ENCODE measurements around the gene CDCA7L.
"Not testable (repeated sequence)": the region's sequence is repeated elsewhere in the genome, so short reads cannot be mapped to it uniquely, and the experiment has no call there.

CDCA7L gene

GRCh38 chr7:21942955-21943354, 2.7 kb downstream of the CDCA7L start:
- DNase-seq: no peak

GRCh38 chr7:21941611-21942141, 4.0 kb downstream of the CDCA7L start:
- peak in 1 of 2 donors; percentile 14 for DNase-seq

GRCh38 chr7:21939858-21940372, 5.8 kb downstream of the CDCA7L start:
- DNase-seq: no peak

- DNase-seq: peak in 1 of 2 donors; percentile 16
Measured at GRCh38 chr7:21939136-21939857, 6.4 kb downstream of the CDCA7L start.

DNA sequence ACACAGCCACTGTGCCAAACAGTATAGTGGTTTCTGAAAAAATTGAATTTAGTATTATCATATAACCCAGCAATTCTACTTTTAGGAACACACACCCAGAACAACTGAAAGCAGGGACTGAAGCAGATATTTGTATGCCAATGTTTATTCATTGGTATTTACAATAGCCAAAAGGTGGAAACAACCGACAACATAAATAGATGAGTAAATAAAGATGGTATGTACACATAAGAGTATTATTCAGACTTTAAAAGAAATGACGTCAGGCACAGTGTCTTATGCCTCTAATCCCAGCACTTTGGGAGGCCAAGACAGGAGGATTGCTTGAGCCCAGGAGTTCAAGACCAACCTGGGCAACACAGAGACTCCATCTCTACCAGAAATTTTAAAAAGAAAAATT, 7.2 kb downstream of the CDCA7L start:
- DNase-seq: no peak

DNA sequence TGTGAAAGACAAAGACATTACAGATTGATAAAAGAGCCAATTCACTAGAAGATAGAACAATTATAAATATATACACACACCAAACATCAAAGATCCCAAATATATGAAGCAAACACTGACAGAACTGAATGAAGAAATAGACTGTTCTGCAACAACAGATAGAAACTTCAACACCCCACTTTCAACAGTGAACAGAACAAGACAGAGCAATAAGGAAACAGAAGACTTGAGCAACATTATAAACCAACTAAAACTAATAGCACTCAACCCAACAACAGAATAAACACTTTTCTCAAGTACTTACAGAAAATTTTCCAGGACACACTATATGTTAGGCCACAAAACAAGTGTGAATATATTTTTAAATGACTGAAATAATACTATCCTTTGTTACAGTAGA, 10.9 kb downstream of the CDCA7L start:
- peak; percentile 46 to 64 for DNase-seq

DNA sequence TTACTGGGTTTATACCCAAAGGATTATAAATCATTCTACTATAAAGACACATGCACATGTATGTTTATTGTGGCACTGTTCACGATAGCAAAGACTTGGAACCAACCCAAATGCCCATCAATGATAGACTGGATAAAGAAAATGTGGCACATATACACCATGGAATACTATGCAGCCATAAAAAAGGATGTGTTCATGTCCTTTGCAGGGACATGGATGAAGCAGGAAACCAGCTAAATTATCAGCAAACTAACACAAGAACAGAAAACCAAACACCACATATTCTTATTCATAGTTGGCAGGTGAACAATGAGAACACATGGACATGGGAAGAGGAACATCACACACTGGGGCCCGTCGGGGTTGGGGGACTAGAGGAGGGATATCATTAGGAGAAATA, 12.4 kb downstream of the CDCA7L start:
- DNase-seq: not testable (repeated sequence)

DNA sequence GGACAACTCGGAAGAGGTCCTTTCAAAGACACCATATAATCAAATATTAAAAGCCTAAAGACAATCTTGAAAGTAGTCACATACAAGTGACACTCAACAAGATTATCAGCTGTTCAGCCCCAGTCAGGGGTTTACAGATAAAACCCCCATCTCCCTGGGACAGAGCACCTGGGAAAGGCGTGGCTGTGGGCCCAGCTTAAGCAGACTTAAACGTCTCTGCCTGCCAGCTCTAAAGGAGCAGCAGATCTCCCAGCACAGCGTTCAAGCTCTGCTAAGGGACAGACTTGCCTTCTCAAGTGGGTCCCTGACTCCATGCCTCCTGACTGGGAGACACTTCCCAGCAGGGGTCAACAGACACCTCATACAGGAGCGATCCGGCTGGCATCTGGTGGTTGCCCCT, 18.0 kb downstream of the CDCA7L start:
- no peak for DNase-seq

- DNase-seq: no peak
Measured at GRCh38 chr7:21926448-21926847, 19.3 kb downstream of the CDCA7L start.

GRCh38 chr7:21923658-21924057, 22.0 kb downstream of the CDCA7L start:
- DNase-seq: no peak

DNA sequence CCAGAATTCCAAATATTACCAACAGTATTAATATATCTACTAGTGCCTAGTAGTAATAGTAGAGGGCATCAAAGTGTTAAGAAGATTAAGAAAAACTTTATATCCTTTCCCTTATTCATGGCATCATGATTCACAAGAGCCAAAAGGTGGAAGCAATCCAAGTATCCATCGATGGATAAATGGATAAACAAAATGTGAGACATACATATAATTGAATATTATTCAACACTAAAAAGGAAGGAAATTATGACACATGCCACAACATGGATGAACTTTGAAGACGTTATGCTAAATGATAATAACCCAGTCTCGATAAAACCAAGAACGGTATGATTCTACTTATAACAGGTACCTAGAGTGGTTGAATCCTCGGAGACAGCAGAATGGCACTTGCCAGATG, 23.1 kb downstream of the CDCA7L start:
- DNase-seq: no peak

- no peak for DNase-seq
Measured at GRCh38 chr7:21920936-21921335, 24.8 kb downstream of the CDCA7L start.

- DNase-seq: no peak
Measured at GRCh38 chr7:21918216-21918615, 27.5 kb downstream of the CDCA7L start.

DNA sequence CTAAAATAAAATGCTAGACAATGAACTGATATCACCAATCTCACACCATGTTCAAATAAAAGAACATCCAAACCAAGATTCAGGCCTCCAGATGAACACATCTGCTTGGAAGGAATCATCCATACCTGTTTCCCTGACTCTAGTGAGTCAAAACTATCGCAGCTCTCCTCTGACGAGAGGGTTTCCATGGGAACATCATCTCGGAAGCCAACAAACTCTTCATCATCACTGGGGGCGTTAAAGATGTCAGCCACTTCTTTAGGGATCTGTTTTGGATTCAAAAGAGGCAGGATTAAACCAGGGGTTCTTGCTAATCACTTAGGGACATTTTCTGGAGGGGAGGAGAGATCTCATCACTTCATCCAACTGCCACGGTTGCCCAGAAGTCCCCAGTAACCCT, 29.1 kb downstream of the CDCA7L start:
- no peak for DNase-seq

GRCh38 chr7:21916176-21916575, 29.5 kb downstream of the CDCA7L start:
- no peak for DNase-seq

- no peak for DNase-seq
Measured at GRCh38 chr7:21915140-21915539, 30.6 kb downstream of the CDCA7L start.

DNA sequence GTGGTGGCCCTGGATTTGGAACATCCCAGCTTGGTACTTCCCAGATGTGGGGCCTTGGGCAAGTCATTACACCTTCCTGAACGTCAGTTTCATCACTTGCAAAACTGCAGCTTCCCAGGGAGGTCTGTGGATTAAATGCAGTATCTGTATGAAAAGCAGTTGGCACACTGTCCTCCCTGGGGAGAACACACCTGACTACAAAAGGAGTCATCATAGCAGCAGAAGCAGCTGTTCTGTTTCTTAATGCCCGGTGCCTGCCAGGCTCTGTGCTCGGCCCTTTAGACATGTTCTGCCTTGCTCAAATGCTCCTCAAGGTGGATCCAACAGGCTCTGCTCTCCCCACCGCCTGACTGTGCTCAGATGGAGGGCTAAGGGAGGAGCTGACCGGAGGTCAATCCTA, 31.0 kb downstream of the CDCA7L start:
- no peak for DNase-seq

GRCh38 chr7:21912931-21913780, 32.5 kb downstream of the CDCA7L start:
- DNase-seq: no peak

- DNase-seq: no peak
Measured at GRCh38 chr7:21912305-21912704, 33.4 kb downstream of the CDCA7L start.

DNA sequence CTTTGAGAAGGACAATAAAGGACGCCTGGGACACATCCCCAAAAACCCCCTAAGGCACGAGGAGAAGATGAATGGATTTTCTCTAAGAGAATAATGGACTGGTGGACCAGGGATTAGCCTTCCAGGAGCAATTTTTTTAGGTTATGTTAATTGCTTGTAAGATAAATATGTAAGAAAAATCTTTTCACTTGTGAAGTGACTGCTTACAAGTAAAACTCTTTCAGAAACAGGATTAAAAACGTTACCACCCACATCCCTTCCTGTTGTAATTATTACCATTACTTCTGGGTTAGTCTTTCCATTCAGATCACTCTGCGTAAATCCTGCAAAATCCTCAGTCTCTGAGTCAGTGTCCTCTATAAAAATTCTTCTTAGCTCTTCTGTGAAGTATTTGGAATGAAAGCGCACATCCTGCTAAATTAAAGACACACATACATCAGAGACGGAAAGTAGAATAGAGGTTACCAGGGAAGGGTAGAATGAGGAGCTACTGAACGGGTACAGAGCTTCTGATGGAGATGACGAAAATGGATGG, 34.3 kb downstream of the CDCA7L start:
- no peak for DNase-seq

- DNase-seq: no peak
Measured at GRCh38 chr7:21910253-21910652, 35.4 kb downstream of the CDCA7L start.

DNA sequence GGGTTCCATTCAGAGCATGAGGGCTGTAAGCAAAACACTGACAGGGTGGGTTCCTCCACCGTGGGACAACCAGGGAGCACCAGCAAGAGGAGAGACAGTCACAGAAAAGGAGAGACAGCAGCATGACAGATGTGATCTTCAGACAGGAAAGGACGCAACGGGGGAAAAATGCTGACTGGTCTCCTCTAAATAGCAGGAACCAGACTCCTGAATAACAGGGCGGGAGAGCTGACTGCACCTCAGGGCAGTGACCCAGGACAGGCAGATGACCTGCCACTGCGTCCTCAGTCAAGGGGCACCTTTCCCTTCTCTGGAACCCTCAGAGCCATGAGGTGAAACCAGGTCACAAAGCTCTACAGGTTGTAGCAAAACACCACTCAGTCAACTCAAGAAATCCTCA, 37.0 kb downstream of the CDCA7L start:
- DNase-seq: no peak

GRCh38 chr7:21903020-21903786, 42.5 kb downstream of the CDCA7L start:
- no peak for DNase-seq
